Common myeloid progenitor, CD34-positive (primary cell): Measurements from ENCODE around the gene ABO.
"Not testable (repeated sequence)": the region's sequence is repeated elsewhere in the genome, so short reads cannot be mapped to it uniquely, and the experiment has no call there.

Experiments used
- CTCF ChIA-PET: fragments of 350-600 bp; sonication (Branson Sonifier 250); formaldehyde crosslinking; loops from one replicate; lab custom pipeline; 2021; ENCODE audit warnings: antibody characterized with exemption; lab: Charles Lee
- POLR2A ChIA-PET: fragments of 350-600 bp; sonication (Branson Sonifier 250); formaldehyde crosslinking; loops from one replicate; lab custom pipeline; 2021; ENCODE audit warnings: antibody characterized with exemption; lab: Charles Lee
- DNase-seq, 3 donors: peaks; one replicate each; pipeline versions ENCODE4 v3.0.0 to v3.0.0-alpha.2; 2013
- H3K27ac ChIP-seq, 2 experiments: 1 replicate in 1 of 2; 2 replicates in 1 of 2; pipeline ENCODE4 v1.7.0; 2013; ENCODE audit warnings: inconsistent platforms in 2 of 2, low read length in 2 of 2, mild to moderate bottlenecking in 2 of 2, low read depth in 1 of 2, moderate library complexity in 1 of 2; ENCODE audit not compliant: severe bottlenecking in 2 of 2, insufficient read depth in 1 of 2, poor library complexity in 1 of 2
- H3K27me3 ChIP-seq, 5 experiments: replicated peaks in 2 of 5; 1 replicate in 3 of 5; 2 replicates in 2 of 5; pipeline versions ENCODE4 v1.6.1 to v1.7.0; 2013; ENCODE audit warnings: low read length in 4 of 5, mild to moderate bottlenecking in 2 of 5, moderate library complexity in 2 of 5, inconsistent platforms in 1 of 5; ENCODE audit not compliant: insufficient read depth in 5 of 5, control insufficient read depth in 4 of 5
- H3K36me3 ChIP-seq, 4 experiments: 1 replicate in 2 of 4; 2 replicates in 2 of 4; pipeline versions ENCODE4 v1.6.1 to v1.7.0; 2013; ENCODE audit warnings: low read length in 3 of 4, control low read depth in 1 of 4, mild to moderate bottlenecking in 1 of 4; ENCODE audit not compliant: control insufficient read depth in 4 of 4, insufficient read depth in 4 of 4
- H3K4me1 ChIP-seq, 4 experiments: 1 replicate in 3 of 4; 2 replicates in 1 of 4; pipeline versions ENCODE4 v1.6.1 to v1.7.1; 2013; ENCODE audit warnings: low read length in 3 of 4, mild to moderate bottlenecking in 3 of 4, control low read depth in 1 of 4, inconsistent platforms in 1 of 4, moderate library complexity in 1 of 4; ENCODE audit not compliant: control insufficient read depth in 4 of 4, insufficient read depth in 4 of 4; ENCODE audit errors: control extremely low read depth in 1 of 4
- H3K4me3 ChIP-seq, 7 experiments: 1 replicate in 4 of 7; 2 replicates in 3 of 7; pipeline versions ENCODE4 v1.5.1 to v1.7.0; 2013; ENCODE audit warnings: mild to moderate bottlenecking in 7 of 7, low read length in 6 of 7, moderate library complexity in 6 of 7, inconsistent platforms in 2 of 7, low read depth in 2 of 7, control low read depth in 1 of 7; ENCODE audit not compliant: insufficient read depth in 4 of 7, control insufficient read depth in 1 of 7; ENCODE audit errors: extremely low read depth in 1 of 7
- H3K9me3 ChIP-seq, 5 experiments: 1 replicate in 4 of 5; 2 replicates in 1 of 5; pipeline versions ENCODE4 v1.6.1 to v1.7.1; 2013; ENCODE audit warnings: low read length in 4 of 5, mild to moderate bottlenecking in 2 of 5, inconsistent platforms in 1 of 5, low read depth in 1 of 5, moderate library complexity in 1 of 5; ENCODE audit not compliant: control insufficient read depth in 4 of 5, insufficient read depth in 2 of 5; ENCODE audit errors: control extremely low read depth in 1 of 5
- WGBS: methylation state at CpG from one replicate; pipeline ENCODE4 v1.1.5; 2013; ENCODE audit not compliant: insufficient coverage; 5-methylcytosine and 5-hydroxymethylcytosine counted together

ABO gene

DNA sequence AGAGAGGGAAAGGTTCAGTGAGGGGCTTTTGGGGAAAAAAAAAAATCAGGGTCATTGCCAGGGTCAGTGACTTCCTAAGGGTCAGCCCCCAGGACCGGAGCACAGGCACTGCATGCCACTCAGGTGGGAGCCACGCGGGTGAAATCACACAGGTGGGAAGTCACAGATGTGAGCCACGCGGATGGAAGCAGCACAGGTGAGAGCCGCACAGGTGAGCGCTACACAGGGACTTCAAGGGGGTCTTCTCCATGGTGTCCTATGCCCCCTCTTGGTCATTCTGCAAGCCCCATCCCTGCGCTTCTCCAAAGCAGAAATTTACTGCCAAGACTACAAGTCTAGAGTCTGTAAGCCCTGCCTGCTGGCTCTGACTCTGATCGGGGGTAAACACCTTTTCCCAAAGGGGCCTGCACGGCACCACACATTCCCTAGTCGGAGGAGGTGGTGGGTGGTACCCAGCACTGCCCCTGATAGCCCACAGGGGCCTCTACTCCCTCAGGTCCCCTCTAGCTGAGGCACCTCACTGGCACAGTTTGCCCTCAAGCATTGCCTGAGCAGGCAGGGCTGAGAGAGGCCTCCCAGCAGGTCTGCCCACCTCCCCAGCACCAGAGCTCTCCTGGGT, 47.6 kb downstream of the ABO start:
- POLR2A ChIA-PET, result no interaction called here
- no peak for DNase-seq
- Histone ChIP-seq H3K27me3 (no peaks in the 10 kb centered on the region), H3K9me3 (no peaks in the 10 kb centered on the region), H3K36me3 (no peaks in the 10 kb centered on the region), H3K27ac (no peak overlapping the region), H3K4me3 (no peak overlapping the region), H3K4me1 (peaks cover 0 to 9% (median 3%) of the 10 kb centered on the region in 4 experiments)
- CTCF ChIA-PET, result no interaction called here
- WGBS, result 100% methylated on average over 11 of the region's 11 CpGs

DNA sequence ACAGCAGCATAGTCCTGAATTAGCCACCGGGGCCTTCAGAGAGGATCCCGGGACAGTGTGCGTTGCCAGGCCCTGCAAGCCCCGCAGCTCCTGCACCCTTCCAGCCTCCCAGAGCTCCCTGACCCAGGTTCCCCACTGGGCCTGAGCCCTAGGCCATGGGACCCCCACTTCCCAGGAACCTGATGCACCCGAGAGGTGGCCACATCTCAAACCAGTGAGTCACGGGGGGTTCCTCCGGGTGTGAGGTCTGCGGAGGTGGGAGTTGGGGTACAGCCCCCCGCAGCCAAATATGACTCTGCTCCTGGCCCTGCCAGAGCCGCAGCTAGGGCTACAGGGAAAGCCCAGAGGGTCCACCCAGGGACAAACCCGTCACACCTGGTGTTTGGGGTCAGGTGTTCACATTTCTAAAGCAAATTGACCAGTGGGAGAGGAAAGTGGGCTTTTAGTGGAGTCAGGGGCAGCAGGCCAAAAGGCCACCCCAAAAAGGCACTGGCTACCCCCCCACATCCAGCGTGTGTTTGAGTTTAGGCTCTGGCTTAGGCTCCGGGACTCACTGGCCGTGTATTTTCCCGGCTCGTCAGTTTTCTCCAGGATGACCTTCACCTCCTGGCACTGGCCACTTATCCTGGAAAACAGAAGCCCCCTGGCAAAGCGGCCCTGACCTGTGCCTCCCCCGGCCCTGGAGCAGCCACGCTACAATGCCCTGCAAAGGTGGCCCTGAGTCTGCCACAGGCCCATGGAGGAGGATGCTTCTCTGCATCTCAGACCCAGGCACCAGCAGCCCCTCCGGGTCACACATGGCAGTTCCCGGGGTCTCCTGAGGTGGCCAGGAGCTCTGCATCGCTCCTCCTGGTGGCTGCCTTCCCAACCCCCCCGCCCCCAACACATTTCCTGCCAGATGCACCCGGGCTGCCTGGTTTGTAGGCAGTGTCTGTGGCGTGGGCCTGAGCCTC, 48.5 kb downstream of the ABO start:
- H3K27ac ChIP-seq, result no peak overlapping the region
- 89% methylated on average over 19 of the region's 25 CpGs for WGBS
- ChIA-PET POLR2A (no interaction called here), CTCF (interaction anchor here (0.7 to 2.5 kb wide), 2 partner anchors 12 to 40 kb away, joined by 3 to 7 read pairs; no protein-coding TSS in a partner anchor)
- no peaks in the 10 kb centered on the region for H3K9me3 ChIP-seq
- peaks cover 0 to 9% (median 3%) of the 10 kb centered on the region in 4 experiments for H3K4me1 ChIP-seq
- H3K27me3 ChIP-seq, result no peaks in the 10 kb centered on the region
- H3K4me3 ChIP-seq, result no peak overlapping the region
- H3K36me3 ChIP-seq, result no peaks in the 10 kb centered on the region
- peak in 1 of 3 donors; percentile 26 for DNase-seq

DNA sequence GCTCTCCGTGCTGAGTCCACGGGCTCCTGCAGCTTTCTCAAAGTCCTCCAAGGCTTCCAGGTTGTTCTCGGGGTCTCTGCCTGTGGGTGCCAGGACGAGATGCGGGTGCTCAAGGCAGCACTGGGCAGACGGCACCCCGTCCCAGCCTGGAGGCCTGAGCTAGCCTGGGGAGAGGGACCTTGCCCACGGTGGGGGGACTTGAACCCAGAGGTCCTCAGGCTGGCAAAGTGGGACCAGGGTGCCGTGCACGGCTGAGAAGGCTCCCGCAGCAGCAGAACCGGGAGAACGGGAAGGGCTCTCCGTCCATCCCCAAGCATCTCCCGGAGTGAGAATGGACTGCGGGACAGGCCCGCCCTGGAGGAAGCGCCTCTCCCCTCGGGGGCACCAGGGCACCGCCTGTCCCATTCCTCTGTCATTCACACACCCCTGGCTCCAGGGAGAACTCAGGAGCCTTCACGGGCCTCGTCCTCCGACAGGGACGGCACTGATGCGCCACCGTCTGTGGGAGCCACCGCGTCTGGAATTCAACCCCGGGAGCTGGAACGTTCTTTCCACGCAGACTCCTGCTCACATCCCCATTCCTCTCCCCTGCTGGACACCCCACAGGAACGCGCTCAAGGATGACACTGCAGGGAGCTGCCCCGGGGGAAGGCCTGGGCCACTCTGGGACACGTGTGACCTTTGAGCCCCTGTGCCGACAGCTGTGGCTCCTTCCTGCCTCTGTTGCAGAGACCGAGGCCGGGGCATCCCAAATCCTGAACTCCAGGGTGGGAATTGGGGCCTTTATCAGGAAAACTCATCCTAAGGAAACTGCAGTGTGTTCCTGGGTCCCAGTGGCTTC, 49.6 kb downstream of the ABO start:
- POLR2A ChIA-PET, result no interaction called here

DNA sequence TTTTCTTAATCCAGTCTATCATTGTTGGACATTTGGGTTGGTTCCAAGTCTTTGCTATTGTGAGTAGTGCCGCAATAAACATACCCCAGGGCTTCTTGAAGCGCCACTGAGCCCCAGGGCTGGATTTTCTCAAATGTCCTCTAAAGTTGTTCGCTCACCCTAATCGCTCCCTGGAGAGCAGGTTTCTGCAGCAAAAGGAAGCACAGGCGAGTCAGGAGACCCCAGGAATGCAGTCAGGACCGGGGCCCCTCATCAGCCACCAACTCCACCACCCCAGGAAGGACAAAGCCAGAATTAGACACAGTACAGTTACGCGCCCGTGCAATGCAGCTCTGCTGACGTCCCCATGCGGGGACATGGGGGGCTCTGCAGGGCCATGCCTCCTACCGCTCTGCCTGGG, 50.2 kb downstream of the ABO start:
- H3K9me3 ChIP-seq, result no peaks in the 10 kb centered on the region
- POLR2A ChIA-PET, result no interaction called here
- peaks cover 0 to 9% (median 3%) of the 10 kb centered on the region in 4 experiments for H3K4me1 ChIP-seq
- no peaks in the 10 kb centered on the region for H3K27me3 ChIP-seq
- CTCF ChIA-PET, result interaction anchor here (2.5 kb wide), 1 partner anchor 14 kb away, joined by 7 read pairs; no protein-coding TSS in a partner anchor
- WGBS, result 99% methylated on average over 11 of the region's 12 CpGs
- no peak overlapping the region for H3K4me3 ChIP-seq
- H3K27ac ChIP-seq, result no peak overlapping the region
- no peak for DNase-seq
- no peaks in the 10 kb centered on the region for H3K36me3 ChIP-seq

More for the DNA sequence above, 49.6 kb downstream of the ABO start:
- 90% methylated on average over 28 of the region's 38 CpGs for WGBS
- Histone ChIP-seq H3K9me3 (no peaks in the 10 kb centered on the region), H3K4me1 (peaks cover 0 to 9% (median 3%) of the 10 kb centered on the region in 4 experiments), H3K4me3 (no peak overlapping the region), H3K27ac (no peak overlapping the region), H3K36me3 (no peaks in the 10 kb centered on the region), H3K27me3 (no peaks in the 10 kb centered on the region)
- CTCF ChIA-PET, result interaction anchor here (0.7 to 2.5 kb wide), 2 partner anchors 13 to 39 kb away, joined by 3 to 7 read pairs; no protein-coding TSS in a partner anchor
- no peak for DNase-seq

DNA sequence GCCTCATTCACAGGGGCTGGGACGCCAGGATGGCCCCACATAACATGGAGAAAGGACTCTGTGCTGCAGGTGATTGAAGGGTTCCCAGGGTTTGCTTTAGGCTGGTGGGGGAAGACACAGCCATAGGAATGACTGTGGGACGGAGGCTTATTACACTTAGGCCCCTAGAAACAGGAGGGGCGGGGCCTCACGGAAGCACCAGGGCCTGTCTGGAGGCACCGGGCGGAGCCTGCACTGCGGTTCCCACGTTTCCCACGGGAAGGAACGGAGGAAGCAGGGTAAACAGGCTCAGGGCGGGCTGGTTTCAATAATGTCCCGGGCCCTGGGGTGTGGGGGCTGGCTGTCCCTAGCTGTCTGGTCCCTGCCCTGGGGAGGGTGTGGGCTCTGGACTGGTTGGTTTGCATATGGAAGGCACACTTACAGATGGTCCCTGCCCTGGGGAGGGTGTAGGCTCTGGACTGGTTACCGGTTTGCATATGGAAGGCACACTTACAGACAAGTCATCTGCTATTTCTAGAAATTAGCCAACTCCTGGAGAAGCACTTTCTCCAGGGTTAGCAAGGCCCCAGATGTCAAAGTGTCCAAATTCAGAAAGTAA, 51.7 kb downstream of the ABO start:
- peak overlapping the region in 1 of 7 experiments; percentile 38 for H3K4me3 ChIP-seq
- H3K27me3 ChIP-seq, H3K27ac ChIP-seq, H3K4me1 ChIP-seq, H3K9me3 ChIP-seq, DNase-seq, H3K36me3 ChIP-seq, POLR2A ChIA-PET: not testable (repeated sequence)
- WGBS, result 52% methylated on average over 5 of the region's 13 CpGs
- CTCF ChIA-PET, result interaction anchor here (0.6 to 0.7 kb wide), 2 partner anchors 86 to 207 kb away, joined by 3 read pairs; no protein-coding TSS in a partner anchor

DNA sequence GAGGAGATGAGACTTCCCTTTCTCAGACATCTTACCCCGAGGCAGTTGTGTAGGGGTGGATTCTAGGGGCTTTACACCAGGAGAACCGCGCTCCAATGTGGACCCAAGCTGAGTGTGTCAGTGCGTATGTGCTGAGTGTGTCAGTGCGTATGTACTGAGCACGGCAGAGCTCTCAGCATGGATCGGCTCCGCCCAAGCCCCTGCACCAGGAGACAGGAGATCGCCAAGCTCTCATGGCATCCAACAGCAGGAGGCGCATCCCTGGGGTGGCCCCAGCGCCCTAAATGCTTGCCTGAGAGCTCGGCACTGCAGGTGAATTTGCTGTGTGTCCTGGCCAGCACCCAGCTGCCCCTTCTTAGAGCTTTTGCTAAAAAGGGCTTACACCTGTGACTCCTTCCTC, 53.0 kb downstream of the ABO start:
- peaks cover 0 to 12% (median 0%) of the 10 kb centered on the region in 5 experiments for H3K27me3 ChIP-seq
- H3K27ac ChIP-seq, H3K9me3 ChIP-seq, POLR2A ChIA-PET, DNase-seq, CTCF ChIA-PET, H3K36me3 ChIP-seq, H3K4me3 ChIP-seq, H3K4me1 ChIP-seq: not testable (repeated sequence)
- 92% methylated on average over 8 of the region's 12 CpGs for WGBS
